ENCODE measurements around the gene LPP. TPM values are rescaled to one million over a fixed set of nuclear protein-coding genes. Genes with fewer than 3 reads are reported as not detected.
A peak's percentile ranks its signal among the peaks of the same experiment; 100 is the strongest.

Gene LPP
- total and polyA plus RNA-seq, 4 donors: 11.1 to 219 (median 66.5) TPM

DNA sequence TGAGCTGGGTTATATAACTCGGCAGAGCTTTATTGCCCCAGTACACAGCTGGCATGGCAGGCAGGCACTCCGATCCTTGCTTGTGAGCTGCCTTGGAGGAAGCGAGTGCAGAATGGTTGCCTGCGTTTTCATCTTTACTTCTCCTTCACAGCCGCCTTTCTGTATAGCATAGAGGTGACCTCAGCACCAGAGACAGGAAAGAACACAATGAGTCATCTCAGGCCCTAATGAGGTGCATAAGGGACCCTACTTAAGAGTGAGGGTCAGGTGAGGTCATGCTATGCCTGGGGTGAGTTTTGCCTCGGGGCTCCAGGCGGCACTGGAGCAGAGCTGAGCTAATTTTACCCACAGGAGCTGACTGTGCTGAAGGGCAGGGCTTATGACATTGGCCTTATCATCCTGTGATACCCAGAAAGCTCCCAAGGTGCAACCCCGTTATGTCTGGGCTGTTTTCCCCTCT lies 43.5 kb downstream of the LPP start:
- no peak overlapping the region for H3K9ac ChIP-seq (ENCODE audit: insufficient read depth in 1 of 2, low read length in 2 of 2)
- DNase-seq (no peak), ATAC-seq (ENCODE audit: insufficient read depth, low FRiP score) (no peak)
- H3K27me3 ChIP-seq (ENCODE audit: control insufficient read depth in 3 of 3, insufficient read depth in 3 of 3, low read length in 2 of 3): no peaks in the 10 kb centered on the region
- 77 to 89% methylated on average over 8 of the region's 8 CpGs for WGBS, 2 donors
- peak overlapping the region in 1 of 2 donors; percentile 90 for H3K27ac ChIP-seq (ENCODE audit: low read depth in 1 of 2, low read length in 1 of 2)
- peaks cover 0 to 5% (median 4%) of the 10 kb centered on the region in 4 donors for H3K36me3 ChIP-seq (ENCODE audit: control insufficient read depth in 4 of 4, insufficient read depth in 4 of 4, low read length in 4 of 4)
- no peaks in the 10 kb centered on the region for H3K9me3 ChIP-seq (ENCODE audit: control insufficient read depth in 4 of 4, insufficient read depth in 3 of 4, low read length in 3 of 4)
- peaks cover 0 to 25% (median 0%) of the 10 kb centered on the region in 5 donors for H3K4me1 ChIP-seq (ENCODE audit: control insufficient read depth in 5 of 5, insufficient read depth in 5 of 5, low read length in 5 of 5)
- H3K4me3 ChIP-seq: no peak overlapping the region
- TF ChIP-seq, protein P1, sequence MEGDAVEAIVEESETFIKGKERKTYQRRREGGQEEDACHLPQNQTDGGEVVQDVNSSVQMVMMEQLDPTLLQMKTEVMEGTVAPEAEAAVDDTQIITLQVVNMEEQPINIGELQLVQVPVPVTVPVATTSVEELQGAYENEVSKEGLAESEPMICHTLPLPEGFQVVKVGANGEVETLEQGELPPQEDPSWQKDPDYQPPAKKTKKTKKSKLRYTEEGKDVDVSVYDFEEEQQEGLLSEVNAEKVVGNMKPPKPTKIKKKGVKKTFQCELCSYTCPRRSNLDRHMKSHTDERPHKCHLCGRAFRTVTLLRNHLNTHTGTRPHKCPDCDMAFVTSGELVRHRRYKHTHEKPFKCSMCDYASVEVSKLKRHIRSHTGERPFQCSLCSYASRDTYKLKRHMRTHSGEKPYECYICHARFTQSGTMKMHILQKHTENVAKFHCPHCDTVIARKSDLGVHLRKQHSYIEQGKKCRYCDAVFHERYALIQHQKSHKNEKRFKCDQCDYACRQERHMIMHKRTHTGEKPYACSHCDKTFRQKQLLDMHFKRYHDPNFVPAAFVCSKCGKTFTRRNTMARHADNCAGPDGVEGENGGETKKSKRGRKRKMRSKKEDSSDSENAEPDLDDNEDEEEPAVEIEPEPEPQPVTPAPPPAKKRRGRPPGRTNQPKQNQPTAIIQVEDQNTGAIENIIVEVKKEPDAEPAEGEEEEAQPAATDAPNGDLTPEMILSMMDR (IDR thresholded peaks at IDR 0.05; ENCODE audit: control extremely low read depth, extremely low read depth): no peak

DNA sequence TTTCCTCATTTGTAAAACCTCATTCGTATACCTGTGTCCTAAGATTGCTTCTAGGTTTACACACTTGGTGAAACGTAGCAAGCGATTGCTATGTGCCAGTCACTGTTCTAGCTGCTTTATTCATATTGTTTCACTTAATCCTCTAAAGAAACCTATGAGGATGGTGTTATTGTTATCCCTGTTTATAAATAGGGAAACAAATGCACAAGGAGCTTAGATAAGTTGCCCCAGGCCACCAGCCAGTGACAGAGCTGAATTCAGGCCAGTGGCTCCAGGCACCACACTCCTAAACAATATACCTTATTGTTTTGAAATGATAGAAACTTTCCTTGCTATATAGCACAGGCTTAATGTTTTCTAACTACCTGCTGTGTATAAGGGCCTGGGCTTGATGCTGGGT lies 44.0 kb downstream of the LPP start:
- Histone ChIP-seq H3K9me3 (ENCODE audit: control insufficient read depth in 4 of 4, insufficient read depth in 3 of 4, low read length in 3 of 4) (no peaks in the 10 kb centered on the region), H3K4me3 (no peak overlapping the region), H3K36me3 (ENCODE audit: control insufficient read depth in 4 of 4, insufficient read depth in 4 of 4, low read length in 4 of 4) (peaks cover 0 to 5% (median 3%) of the 10 kb centered on the region in 4 donors), H3K4me1 (ENCODE audit: control insufficient read depth in 5 of 5, insufficient read depth in 5 of 5, low read length in 5 of 5) (peaks cover 0 to 29% (median 0%) of the 10 kb centered on the region in 5 donors), H3K27ac (ENCODE audit: low read depth in 1 of 2, low read length in 1 of 2) (peak overlapping the region in 1 of 2 donors; percentile 90), H3K9ac (ENCODE audit: insufficient read depth in 1 of 2, low read length in 2 of 2) (no peak overlapping the region), H3K27me3 (ENCODE audit: control insufficient read depth in 3 of 3, insufficient read depth in 3 of 3, low read length in 2 of 3) (no peaks in the 10 kb centered on the region)
- no peak for DNase-seq
- ATAC-seq (ENCODE audit: insufficient read depth, low FRiP score): no peak
- TF ChIP-seq, protein P1 (IDR thresholded peaks at IDR 0.05; ENCODE audit: control extremely low read depth, extremely low read depth): no peak
- 89 to 96% methylated on average over 3 of the region's 3 CpGs for WGBS, 2 donors

DNA sequence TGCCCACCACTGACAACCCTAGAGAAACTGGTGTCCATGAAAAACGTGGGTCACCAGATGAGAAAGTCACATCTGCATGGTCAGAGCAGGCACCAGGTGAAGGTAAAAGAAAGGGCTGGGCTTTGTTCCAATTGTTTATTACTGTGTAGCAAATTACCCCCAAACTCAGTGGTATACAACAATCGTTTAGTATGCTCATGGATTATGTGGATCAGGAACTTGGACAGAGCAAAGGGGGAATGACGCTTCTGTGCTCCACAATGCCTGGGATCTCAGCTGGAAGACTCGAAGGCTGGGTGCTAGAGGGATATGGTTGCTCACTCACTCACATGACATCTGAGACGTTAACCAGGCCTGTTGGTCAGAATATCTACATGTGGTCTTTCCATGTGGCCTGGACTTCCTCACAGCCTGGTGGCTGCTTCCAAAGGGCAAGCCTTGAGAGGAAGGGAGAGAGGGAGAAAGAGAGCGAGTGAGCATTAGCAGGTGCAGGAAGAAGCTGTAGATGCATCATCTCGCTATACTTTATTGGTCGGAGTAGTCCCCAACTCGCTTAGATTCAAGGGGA lies 44.9 kb downstream of the LPP start:
- TF ChIP-seq, protein P1 (IDR thresholded peaks at IDR 0.05; ENCODE audit: control extremely low read depth, extremely low read depth): no peak
- H3K9ac ChIP-seq (ENCODE audit: insufficient read depth in 1 of 2, low read length in 2 of 2): no peak overlapping the region
- no peak overlapping the region for H3K4me3 ChIP-seq
- peaks cover 0 to 5% (median 3%) of the 10 kb centered on the region in 4 donors for H3K36me3 ChIP-seq (ENCODE audit: control insufficient read depth in 4 of 4, insufficient read depth in 4 of 4, low read length in 4 of 4)
- peak overlapping the region in 1 of 2 donors; percentile 90 for H3K27ac ChIP-seq (ENCODE audit: low read depth in 1 of 2, low read length in 1 of 2)
- no peaks in the 10 kb centered on the region for H3K27me3 ChIP-seq (ENCODE audit: control insufficient read depth in 3 of 3, insufficient read depth in 3 of 3, low read length in 2 of 3)
- DNase-seq (no peak), ATAC-seq (ENCODE audit: insufficient read depth, low FRiP score) (no peak)
- peaks cover 0 to 33% (median 0%) of the 10 kb centered on the region in 5 donors for H3K4me1 ChIP-seq (ENCODE audit: control insufficient read depth in 5 of 5, insufficient read depth in 5 of 5, low read length in 5 of 5)
- H3K9me3 ChIP-seq (ENCODE audit: control insufficient read depth in 4 of 4, insufficient read depth in 3 of 4, low read length in 3 of 4): no peaks in the 10 kb centered on the region
- WGBS, 2 donors: 93 to 94% methylated on average over 9 of the region's 9 CpGs
